PFSK-1 (cell line): ENCODE data around the gene PIGR.

Experiments
- FOXP2 ChIP-seq: optimal IDR thresholded peaks from 2 replicates; pipeline ENCODE3; 2011; ENCODE audit warnings: borderline replicate concordance, control low read depth, inconsistent platforms; ENCODE audit not compliant: insufficient read depth; ENCODE audit errors: extremely low read length, extremely low read depth
- POLR2AphosphoS5 ChIP-seq: IDR thresholded peaks from 2 replicates; pipeline ENCODE4 v1.6.1; 2012; ENCODE audit warnings: low read depth, mild to moderate bottlenecking, control low read depth, low read length, moderate library complexity
- REST ChIP-seq, 2 experiments: IDR thresholded peaks; 2 replicates each; pipeline versions ENCODE4 v1.6.1 to v1.8.0; 2011 to 2012; ENCODE audit warnings: low read depth in 2 of 2, low read length in 2 of 2, control low read depth in 1 of 2, inconsistent platforms in 1 of 2, mild to moderate bottlenecking in 1 of 2, moderate library complexity in 1 of 2; ENCODE audit not compliant: insufficient read depth in 1 of 2
- SIN3A ChIP-seq: IDR thresholded peaks from 2 replicates; pipeline ENCODE4 v1.6.1; 2012; ENCODE audit warnings: mild to moderate bottlenecking, low read length, moderate library complexity, borderline replicate concordance; ENCODE audit not compliant: insufficient read depth
- TAF1 ChIP-seq: IDR thresholded peaks from 2 replicates; pipeline ENCODE4 v1.6.1; 2012; ENCODE audit warnings: low read length, control low read depth, borderline replicate concordance; ENCODE audit not compliant: insufficient read depth

PIGR gene

DNA sequence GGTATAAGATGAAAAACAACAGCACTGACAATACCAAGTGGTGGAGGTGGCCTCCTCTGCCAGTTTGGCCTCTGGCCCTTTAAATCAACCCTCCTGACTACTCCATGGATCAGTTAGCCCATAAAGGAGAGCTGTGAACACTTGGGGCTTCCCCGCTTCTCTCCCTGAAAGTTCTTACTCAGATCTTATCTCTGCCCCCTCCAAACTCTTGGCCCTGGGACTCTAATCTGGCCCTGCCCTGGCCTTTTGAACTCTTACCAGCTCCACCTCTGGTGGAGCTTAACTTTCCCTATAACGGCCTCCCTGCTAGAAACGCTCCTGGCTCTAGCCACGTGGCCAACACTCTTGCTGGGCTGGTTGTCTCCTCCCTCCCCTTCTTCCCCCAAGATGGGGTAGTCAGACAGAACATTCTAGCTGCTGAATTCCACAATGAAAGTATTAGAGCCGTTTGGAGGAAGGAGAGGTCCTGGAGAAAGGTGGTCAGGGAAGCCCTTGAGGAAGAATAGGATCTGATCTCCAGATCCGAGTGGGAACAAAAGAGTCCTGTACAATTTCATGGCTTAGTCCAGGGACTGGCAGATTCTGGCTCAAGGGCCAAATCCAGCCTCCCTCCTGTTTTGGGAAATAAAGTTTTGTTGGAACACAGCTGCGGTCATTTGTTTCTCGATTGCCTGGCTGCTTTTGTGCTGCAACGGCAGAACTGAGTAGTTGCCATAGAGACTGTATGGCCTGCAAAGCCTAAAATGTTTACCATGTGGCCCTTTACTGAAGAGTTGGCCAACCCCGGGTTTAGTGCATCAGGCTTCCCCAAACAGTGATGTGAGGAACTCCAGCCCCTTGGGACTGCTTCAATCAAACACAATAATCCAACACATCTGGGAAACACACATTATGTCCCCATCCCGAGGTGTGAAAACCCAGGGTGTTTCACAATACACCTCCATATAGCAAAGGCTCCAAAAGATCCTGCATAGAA lies 9.5 kb upstream of the PIGR start:
- no peak for TF ChIP-seq SIN3A
- TF ChIP-seq TAF1, result no peak
- no peak for TF ChIP-seq REST (IDR thresholded peaks at IDR 0.05; ENCODE audit: insufficient read depth in 1 of 2, low read depth in 2 of 2, low read length in 2 of 2)
- TF ChIP-seq POLR2AphosphoS5, result no peak
- TF ChIP-seq FOXP2, result no peak

GRCh38 chr1:206954459-206955342 lies 8.4 kb upstream of the PIGR start:
- TF ChIP-seq REST (IDR thresholded peaks at IDR 0.05; ENCODE audit: insufficient read depth in 1 of 2, low read depth in 2 of 2, low read length in 2 of 2) (no peak), SIN3A (no peak), POLR2AphosphoS5 (no peak), FOXP2 (no peak), TAF1 (no peak)

DNA sequence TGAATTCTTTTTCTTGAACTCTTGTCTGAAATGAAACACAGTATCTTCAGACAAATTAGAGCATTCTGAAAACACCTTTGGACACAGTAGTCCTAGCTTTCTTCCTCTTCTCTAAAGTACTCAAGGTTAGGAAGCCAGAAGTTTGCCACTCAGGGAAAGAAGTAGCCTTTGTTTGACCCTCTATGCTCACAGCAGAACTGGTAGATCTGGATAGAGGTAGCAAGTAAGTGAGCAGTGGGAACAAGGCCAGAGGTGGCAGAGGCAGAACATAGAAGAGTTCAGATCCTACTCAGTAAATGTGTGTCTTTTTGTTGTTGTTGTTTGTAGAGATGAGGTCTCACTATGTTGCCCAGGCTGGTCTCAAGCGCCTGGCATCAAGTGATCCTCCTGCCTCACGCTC lies 7.4 kb upstream of the PIGR start:
- no peak for TF ChIP-seq REST (IDR thresholded peaks at IDR 0.05; ENCODE audit: insufficient read depth in 1 of 2, low read depth in 2 of 2, low read length in 2 of 2)
- no peak for TF ChIP-seq TAF1
- TF ChIP-seq FOXP2, result no peak
- no peak for TF ChIP-seq POLR2AphosphoS5
- TF ChIP-seq SIN3A, result no peak

DNA sequence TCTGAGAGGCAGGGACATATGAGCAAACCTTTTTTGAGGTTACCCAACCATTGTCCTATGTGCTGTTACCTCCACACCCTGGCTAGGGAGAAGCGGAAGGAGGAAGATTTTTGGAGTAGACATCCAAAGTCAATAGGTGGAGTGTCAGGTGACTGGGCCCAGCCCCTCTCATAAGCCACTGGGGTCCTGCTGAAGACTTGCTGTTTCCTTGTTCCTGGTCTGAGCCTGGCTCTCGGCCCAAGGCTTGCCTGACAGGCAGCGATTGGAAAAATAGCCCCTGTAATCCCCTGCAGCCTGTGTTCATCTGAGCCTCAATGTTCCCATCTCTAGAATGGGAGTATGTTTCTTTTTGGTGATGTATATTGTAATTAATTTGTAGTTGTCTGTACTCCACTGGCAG lies 6.9 kb upstream of the PIGR start:
- TF ChIP-seq FOXP2 (no peak), REST (IDR thresholded peaks at IDR 0.05; ENCODE audit: insufficient read depth in 1 of 2, low read depth in 2 of 2, low read length in 2 of 2) (no peak), SIN3A (no peak), TAF1 (no peak), POLR2AphosphoS5 (no peak)
